Midbrain (tissue), 1 donor: ENCODE measurements around the gene FEM1B.

Source experiments
- DNase-seq: peaks from one replicate; lab custom pipeline; 2025; lab: John Stamatoyannopoulos, UW

Gene FEM1B

DNA sequence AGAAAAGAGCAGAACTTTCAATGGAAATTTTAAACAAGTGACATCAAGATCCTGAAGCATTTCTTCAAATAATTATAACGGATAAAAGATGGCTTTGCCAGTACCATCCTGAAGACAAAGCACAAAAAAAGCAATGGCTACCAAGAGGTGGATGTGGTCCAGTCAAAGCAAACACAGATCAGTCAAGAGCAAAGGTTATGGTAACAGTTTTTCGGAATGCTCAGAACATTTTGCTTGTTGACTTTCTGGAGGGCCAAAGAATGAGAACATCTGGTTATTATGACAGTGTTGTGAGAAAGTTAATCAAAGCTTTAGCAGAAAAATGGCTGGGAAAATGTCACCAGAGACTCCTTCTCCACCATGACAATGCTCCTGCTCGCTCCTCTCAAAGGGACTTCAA is 31.5 kb downstream of the FEM1B start:
- DNase-seq, result no peak

DNA sequence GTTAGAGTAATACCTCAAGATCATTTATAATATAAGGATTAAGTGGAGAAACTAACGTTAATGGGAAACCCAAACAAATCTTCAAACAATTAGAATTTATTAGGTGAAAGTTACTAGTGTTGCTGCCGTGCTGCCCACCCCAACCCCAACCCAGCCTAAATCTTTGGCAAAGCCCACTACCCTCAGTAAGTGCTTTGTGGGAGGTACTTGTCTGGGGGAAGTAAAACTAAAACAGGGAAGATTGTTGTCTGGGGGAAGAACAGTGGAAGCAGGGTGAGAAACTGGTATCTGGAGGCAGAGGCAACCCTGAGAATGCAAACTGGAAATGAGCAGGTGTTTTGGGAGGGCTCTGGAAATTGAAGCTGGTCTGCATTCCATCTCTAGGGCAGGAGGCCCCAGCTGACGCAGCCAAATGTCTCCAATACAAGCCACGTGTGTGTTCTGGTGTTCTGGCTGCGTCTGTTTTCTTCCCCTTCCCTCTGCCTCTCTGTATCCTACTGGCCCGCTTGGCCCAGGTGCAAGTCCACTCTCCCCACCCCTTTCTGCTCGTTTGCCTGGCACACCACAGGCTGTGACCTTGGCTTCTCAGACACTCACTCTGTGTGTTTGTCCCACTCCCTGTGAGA is 32.7 kb downstream of the FEM1B start:
- no peak for DNase-seq

DNA sequence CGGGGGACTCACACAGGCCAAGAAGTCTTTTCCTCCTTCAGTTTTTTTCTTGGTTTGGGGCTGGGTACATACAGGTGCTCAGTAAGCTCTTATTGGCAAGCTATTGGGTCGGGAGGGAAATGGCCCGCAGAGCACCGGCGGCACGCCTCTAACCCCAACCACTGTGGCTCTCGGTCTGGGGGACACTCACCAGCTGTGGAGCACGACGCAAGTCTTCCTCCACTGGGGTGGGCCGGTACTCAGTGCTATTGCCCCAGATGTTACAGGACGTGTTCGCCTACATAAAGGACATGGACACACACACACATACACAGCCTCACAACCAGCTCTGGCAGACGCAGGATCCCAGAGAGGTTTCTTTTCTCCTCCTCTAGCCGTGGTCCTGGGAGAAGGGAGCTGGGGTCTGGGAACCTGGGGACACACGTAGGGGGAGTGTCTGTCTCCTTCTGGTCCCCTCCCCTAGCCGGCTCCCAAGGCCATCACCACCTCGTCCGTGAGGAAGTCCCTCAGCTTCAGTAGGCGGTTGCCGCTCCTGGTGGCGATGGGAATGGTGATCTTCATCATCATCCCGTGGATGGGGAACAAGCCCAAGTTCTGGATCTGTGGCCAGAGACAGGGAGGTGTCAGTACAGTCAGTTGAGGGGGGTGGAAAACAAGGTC is 33.4 kb downstream of the FEM1B start:
- no peak for DNase-seq

DNA sequence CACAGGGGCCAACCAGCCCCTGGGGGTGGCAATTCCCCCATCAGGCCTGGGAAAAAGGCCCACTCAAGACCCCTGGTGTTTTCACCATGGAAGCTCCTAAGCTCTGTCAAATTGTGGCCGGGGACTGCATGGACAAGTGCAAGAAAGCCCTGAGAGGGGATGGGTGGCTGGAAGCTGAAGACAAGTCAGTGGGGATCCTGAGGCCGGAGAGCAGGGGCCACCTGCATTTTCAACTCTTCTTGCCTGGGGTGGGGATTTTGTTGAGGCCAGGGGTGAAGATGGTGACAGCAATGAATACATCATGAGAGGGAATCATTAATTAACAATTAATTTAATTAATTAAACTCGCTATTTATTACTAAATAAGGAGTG is 33.9 kb downstream of the FEM1B start:
- DNase-seq, result no peak

DNA sequence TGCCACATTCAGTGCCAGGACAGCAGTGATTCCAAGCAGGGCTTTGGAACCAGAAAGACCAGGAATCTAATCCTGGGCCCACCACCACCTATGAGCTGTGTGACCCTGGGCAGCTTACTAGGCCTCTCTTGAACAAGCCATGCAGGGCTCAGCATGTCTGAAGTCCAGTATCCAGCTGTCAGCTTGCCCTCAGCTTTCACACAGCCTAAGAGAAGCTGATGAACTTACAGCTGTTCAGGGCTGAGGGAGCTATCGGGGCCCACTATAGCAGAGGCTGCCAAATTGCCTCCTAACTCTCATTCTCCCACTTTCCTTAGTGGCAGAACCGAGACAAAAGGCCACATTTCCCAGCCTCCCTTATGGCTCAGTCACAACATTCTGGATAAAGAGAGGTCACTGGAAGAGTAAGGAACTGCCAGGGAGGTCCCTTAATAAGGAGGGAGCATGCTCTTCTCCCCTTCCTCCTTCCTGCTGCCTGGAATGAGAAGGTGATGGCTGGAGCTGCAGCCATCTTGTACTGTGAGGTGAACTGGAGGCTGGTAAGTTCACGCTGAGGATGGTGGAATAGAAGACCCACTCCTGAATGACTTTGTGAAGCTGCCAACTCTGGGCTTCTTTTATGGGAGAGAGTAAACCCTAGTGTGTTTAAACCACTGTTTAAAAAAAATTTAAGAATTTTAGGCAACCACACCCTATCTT is 34.5 kb downstream of the FEM1B start:
- no peak for DNase-seq

DNA sequence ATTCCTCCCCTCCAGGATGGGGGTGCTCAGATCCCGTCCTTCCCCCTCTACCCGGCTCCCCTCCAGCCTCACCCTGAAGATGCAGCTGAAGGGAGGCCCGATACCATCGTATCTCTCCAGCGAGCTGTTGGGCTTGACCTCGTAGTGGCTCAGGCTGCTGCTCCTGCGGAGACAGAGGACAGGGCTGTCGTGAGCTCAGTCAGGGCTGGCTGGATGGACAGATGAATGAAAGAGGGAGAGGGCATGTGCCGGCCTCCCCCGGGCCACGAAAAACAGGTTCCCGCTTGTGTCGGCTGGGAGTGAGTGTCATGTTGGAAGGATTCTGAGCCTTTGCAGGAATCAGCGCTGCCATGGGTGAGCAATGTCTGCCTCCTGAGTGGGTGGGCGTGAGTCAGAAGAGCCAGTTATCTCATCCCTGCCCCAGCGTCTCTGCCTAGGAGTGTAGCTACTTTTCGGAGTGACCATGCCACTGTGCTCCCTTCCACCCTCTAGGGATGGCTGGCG is 35.2 kb downstream of the FEM1B start:
- no peak for DNase-seq

DNA sequence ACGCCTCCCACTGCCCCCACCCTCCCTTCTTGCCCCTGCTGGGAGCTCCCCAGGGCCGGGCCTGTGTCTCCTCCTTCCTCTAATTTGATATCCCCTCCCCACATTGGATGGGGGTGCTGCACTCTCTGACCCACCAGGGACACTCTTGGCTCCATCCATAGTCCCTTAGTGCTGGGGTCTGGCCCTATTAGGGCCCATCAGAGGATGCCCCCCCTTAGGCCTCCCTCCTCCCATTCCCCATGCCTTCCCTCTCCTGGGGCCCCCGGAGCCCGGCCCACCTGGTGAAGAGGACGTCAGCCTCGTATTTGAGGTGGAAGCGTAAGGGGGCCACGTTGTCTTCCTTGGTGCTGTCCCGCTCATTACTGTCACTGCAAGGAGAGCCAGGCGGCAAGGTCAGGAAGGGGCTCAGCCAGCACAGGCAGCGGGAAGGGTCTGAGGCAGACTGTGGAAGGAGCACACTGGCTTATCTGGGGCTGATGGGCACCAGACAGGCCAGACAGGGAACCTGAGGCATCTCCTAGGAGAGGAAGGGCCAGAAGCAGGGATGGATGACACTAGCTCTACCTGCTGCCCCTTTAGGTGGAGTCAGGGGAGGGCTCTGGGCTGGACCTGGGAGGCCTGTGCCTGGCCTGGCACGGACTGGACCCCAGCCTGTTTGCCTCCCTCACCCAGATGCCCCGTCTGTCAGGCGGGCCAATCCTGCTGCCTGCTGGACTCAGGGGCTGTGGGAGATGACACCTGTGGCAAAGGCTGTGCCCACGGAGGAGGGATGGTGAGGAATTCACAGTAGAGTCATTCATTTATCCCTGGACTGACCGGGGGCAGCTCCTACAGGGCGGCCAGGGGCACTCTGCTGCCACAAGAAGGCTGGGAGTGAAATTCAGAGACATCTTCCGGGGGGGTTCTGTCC is 36.2 kb downstream of the FEM1B start:
- DNase-seq, result no peak

DNA sequence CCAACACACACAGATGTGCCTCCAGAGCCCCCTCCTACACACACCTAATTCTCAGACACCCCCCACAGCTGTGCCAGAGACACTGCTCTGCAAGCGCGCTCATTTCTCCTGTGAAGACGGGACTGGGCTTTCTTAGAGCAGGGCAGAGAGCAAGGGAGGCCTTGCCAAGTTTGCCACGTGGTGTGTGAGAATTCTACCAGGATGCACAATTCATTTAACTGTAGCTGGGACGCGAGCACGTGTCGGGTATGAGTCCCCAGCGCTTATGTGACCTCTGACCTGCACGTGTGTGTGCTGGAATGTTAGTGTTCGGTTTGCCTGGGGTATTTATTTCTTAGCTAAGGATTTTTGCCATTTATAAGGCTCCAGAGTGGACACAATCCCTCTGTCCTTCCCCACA is 37.0 kb downstream of the FEM1B start:
- DNase-seq, result no peak

DNA sequence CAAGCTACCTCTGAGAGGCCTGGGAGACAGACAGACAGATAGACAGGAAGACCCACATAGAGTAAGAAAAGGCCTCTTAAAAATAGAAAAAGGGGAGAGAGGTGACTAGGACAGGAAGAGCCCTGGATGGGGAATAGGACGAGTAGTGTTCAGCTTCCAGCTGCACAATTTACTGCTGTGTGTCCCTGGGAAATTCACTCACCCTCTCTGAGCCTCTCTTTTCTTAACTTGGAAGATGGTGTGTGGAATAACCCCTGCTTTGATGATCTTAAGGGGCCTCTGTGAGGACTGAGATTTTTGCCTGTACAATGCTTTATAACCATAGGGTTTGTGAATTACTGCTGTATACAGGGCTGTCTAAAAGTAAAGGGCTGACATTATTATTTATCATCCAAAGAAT is 37.5 kb downstream of the FEM1B start:
- DNase-seq, result no peak

DNA sequence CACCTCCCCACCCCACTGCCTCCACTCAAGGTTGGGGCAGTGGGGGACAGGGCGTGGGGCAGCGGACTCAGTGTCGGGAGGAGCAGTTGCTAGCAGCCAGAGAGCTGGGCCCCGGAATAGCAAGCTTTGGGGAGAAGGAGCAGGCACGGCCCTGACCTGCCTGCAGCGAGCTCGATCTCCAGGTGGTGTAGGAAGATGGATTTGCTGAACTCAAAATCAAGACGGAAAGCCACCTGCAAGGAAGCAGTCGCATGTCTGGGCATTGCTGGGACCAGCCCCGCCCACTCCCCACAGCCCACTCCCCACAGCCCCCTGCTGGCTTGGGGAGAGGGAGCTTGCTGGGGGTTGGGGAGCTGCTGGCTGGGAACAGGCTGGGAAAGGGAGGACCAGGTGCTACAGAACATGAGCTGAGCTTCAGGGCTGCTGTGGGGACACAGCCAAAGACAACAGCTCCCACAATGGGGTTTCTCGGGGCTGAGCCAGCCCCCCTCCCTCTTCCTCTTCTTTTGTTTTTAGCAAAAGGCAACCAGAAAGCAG is 38.0 kb downstream of the FEM1B start:
- DNase-seq, result no peak

DNA sequence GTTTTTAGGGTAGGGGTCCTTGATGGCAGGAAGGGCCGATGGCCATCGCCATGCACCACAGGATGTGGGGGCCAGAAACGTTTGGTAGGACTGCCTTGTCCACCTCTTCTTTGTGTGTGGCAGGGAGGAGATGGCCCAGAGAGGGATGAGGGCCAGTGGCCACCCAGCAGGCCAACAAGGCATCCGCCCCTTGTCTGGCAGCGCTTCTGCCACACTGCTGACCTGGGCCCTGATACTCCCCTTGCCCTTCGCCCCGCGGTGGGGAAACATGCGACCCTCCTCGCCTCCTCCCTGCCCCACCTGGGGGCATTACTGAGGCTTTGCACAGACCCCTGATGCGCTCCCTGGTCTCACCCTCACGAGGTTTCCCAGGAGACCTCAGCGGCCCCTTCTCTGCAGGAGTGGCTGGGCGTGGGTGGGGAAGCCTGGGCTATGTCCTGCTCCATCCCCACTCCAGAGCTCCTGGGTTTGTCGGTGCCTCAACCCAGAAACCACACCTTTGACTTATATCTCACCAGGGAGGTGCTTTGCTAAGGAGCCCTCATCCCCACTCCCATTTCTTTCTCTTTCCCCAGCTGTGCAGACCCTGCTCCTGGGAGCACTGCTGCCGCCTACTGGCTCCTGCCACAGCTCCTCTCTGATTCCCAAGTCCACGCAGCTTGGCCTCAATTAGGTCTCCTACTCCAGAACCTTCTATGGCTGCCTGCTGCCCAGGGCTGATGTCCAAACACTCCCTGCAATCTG is 38.7 kb downstream of the FEM1B start:
- DNase-seq, result no peak

DNA sequence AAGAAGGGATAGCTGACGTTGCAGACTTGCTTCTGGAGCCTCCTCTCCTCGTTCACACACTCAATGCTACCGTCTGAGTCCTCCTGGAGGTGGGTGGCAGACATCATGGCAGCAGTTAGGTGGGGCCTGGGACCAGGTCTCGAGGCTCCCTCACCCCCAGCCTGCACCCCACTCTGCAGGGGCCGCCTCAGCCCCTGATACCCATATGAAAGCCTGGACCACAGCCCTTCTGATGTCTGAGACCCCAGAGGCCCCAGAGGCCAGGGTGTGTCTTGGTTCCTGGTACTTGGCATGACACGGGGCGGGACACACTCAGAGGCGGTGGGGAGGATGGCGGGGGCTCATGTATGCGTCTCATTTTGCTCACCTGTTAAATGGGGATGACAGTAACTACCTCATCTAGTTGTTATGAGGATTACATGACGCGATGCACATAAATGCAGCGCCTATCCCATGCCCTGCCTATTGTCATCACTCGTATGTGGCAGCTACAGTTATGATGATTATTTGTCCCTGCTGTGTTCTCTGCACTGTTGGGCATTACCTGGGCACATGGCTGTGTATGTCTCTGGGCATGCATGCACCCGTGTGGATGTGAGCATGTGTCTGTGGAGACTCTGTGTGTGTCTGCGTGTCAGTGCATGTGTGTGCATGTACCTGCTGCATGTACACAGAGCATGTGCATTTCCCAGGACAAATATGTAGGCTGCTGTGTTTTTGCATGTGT is 39.9 kb downstream of the FEM1B start:
- no peak for DNase-seq

DNA sequence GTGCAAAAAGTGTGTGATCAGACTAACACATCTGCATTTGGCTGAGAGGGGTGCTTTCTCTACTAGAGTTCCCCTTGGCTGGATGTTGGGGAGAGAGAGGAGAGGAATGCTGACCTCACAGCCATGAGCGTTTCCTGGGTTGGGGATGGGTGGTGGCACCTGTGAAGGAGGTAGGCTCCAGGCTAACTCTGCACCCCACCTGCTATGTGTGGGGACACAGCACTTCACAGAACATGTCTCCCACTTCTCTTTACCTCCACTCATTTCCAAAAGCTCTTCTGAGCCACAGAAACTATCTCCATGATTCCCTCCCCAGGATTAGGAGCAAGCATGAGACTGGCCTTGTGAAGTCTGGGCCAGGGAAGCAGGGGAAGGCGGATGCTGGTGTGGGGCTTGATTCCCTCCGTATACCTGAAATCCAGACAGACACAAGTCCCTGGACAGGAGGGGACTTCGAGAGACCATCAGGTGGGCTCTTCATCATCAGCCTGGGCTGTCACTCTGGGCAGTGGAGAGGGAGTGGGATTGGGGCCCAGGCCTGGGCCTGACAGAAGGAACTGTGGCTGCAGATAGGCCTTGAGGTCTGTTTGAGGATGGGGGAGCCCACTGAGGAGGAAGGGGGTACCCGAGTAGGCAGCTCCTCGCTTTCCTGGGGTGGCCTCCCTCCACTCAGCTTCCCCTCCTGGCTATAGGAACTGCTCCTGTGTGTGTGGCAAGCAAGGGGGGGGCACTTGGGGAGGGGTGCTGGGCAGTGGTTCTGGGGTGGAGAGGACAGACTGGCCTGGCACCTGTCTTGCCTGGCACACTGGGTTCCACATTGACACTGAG is 40.7 kb downstream of the FEM1B start:
- no peak for DNase-seq

DNA sequence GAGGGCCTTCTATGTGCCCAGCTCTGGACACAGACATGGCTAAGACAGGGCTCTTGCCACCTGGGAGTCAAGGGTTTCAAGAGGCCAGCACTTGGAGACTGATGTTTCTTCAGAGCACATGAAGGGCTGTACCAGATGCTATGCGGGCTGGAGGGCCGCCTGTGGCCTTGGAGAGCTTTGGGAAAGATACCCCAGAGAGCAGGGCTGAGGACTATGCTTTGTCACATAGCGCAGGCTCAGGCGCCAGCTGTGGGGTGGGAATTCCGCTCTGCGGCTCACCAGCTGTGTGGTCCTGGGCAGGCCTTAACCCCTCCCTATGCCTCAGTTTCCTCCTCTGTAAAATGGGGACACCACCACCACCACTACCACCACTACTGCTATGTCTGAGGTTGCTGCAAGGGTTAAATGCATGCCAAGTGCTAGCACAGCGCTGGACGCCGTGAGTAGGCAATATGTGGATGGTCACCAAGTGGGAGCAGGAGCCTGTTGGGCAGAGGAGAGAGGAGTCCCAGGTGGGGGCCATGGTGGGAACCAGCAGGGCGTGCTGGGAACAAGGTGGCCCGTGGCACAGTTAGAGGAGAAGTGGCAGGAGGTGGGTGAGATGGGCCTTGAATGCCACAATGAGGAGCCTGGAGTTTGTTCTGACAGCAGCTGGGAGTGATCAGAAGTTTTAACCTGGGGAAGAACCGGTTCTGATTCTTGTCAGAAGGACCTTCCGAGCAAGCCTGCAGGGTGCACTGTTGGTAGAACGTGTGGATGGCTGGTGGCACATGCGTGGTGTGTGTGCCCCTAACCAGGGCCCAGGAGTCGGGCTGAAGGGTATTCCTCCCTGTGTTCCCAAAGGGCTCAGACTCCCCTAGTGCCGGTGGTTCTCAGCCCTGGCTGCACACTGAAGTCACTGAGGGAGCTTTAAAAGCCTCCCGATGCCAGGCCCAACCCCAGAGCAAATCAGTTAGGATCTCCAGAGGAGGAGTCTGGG is 41.7 kb downstream of the FEM1B start:
- DNase-seq, result no peak

DNA sequence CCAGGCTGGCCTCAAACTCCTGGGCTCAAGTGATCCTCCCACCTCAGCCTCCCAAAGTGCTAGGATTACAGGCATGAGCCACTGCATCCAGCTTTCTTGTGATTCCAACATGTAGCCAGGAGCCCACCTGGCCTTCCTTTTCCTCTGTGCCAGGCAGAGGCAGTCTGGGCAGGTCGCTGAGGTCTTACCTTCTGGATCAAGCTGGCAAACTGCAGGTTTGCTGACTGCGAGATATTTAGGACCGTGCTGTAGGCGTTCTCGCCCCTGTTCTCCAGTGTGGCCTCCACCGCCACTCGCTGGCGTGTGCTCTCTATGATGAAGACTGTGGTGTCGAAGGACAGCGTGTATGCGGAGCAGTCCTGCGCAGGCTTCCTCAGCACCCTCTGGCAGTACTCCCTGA is 42.5 kb downstream of the FEM1B start:
- no peak for DNase-seq

DNA sequence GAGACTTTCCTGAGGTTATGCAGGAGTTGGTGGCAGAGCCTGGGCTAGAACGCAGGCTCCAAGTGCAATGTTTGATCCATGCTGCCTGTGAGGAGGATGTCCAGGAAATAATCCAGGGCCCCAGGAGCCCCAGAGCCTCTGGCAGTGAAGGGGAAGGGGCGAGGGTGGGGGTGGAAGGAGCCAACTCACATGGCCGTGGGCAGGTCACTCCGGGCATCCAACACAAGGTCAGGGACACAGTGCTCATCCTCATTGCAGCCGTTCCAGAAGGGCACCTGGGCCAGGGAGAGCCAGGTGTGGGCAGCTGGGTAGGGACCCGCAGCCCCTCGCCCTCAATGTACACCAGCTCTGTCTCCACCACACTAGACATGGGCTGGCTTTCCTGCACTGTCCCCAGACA is 43.7 kb downstream of the FEM1B start:
- DNase-seq, result no peak

DNA sequence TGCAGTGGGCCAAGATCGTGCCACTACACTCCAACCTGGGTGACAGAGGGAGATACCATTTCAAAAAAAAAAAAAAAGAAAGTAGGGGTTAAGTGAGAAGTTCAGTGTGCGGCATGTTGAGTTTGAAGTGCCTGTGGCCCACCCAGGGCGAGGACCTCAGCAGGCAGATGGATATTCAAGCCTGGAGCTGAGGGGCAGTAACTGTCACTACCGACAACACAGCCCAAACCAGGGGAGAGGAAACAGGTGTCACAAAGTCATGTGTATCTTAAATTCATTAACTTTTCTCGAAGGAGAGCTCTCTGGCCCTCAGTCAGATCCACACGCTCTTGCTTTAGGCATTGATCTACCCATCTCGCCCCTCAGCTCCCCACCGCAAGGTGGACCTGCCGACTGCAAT is 45.3 kb downstream of the FEM1B start:
- DNase-seq, result no peak

DNA sequence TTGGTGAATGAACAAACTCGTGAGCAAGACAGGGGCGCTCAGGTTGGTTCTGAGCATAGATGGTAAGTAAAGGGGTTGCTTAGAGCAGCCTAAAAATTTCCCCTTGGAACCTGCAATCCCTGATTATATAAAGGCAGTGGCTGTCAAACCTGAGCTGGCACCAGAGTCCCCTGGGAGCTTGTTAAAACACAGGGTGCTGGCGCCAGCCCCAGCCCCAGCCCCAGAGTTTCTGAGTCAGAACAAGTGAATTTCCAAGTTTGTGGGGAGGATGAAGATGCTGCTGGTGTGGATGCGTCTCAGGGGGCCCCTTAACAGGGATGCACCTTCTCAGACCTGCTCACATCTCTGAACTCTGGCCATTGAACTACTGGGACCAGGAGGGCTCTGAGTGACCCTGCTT is 48.2 kb downstream of the FEM1B start:
- DNase-seq, result no peak
